H9 (cell line): ENCODE results near the gene SDHA. TPM values are rescaled to one million over a fixed set of nuclear protein-coding genes. Genes with fewer than 3 reads are reported as not detected.

Experiments used
- DNase-seq: peaks from one replicate; pipeline ENCODE4 v3.0.0-alpha.2; 2017
- H2AFZ ChIP-seq: one replicate; pipeline ENCODE4 v1.6.1; 2013; ENCODE audit warnings: mild to moderate bottlenecking, low read length, control low read depth, moderate library complexity
- H2AK5ac ChIP-seq: 2 replicates; pipeline ENCODE4 v1.6.1; 2013; ENCODE audit warnings: low read length, control low read depth, mixed read lengths; ENCODE audit not compliant: insufficient read length
- H2BK120ac ChIP-seq: one replicate; pipeline ENCODE4 v1.6.1; 2013; ENCODE audit warnings: low read depth, mild to moderate bottlenecking, low read length, control low read depth, inconsistent platforms; ENCODE audit not compliant: poor library complexity, severe bottlenecking
- H2BK12ac ChIP-seq: 2 replicates; pipeline ENCODE4 v1.6.1; 2013; ENCODE audit warnings: low read length, control low read depth, mixed read lengths, low read depth; ENCODE audit not compliant: insufficient read length
- H2BK15ac ChIP-seq: 2 replicates; pipeline ENCODE4 v1.6.1; 2013; ENCODE audit warnings: low read depth, low read length, control low read depth
- H2BK20ac ChIP-seq: one replicate; pipeline ENCODE4 v1.6.1; 2013; ENCODE audit warnings: low read depth, mild to moderate bottlenecking, low read length, control low read depth, inconsistent platforms; ENCODE audit not compliant: poor library complexity, severe bottlenecking
- H2BK5ac ChIP-seq: 2 replicates; pipeline ENCODE4 v1.6.1; 2013; ENCODE audit warnings: low read length, control low read depth, mixed read lengths; ENCODE audit not compliant: insufficient read length
- H3K14ac ChIP-seq: 2 replicates; pipeline ENCODE4 v1.6.1; 2013; ENCODE audit warnings: low read length, control low read depth; ENCODE audit not compliant: insufficient read depth
- H3K18ac ChIP-seq: 2 replicates; pipeline ENCODE4 v1.6.1; 2013; ENCODE audit warnings: low read depth, mild to moderate bottlenecking, mixed read lengths, low read length, control low read depth; ENCODE audit not compliant: insufficient read length
- H3K23ac ChIP-seq: 2 replicates; pipeline ENCODE4 v1.6.1; 2013; ENCODE audit warnings: low read length, control low read depth, mixed read lengths, low read depth; ENCODE audit not compliant: insufficient read length
- H3K23me2 ChIP-seq: 2 replicates; pipeline ENCODE4 v1.6.1; 2013; ENCODE audit warnings: low read depth, mild to moderate bottlenecking, mixed read lengths, low read length, control low read depth; ENCODE audit not compliant: insufficient read length, poor library complexity, severe bottlenecking
- H3K27ac ChIP-seq: 2 replicates; pipeline ENCODE4 v1.5.1; 2013; ENCODE audit warnings: low read length, control low read depth, mixed read lengths, low read depth; ENCODE audit not compliant: insufficient read length
- H3K27me3 ChIP-seq: 2 replicates; pipeline ENCODE4 v1.6.1; 2013; ENCODE audit warnings: low read length, control low read depth, inconsistent platforms; ENCODE audit not compliant: insufficient read depth
- H3K4ac ChIP-seq: 2 replicates; pipeline ENCODE4 v1.6.1; 2013; ENCODE audit warnings: low read depth, mild to moderate bottlenecking, control low read depth, inconsistent platforms, low read length, moderate library complexity
- H3K4me1 ChIP-seq: 2 replicates; pipeline ENCODE4 v1.6.1; 2013; ENCODE audit warnings: low read length, control low read depth, inconsistent platforms; ENCODE audit not compliant: insufficient read depth
- H3K4me2 ChIP-seq: 2 replicates; pipeline ENCODE4 v1.6.1; 2013; ENCODE audit warnings: low read length, control low read depth, mixed read lengths; ENCODE audit not compliant: insufficient read length, insufficient read depth
- H3K56ac ChIP-seq: 2 replicates; pipeline ENCODE4 v1.6.1; 2013; ENCODE audit warnings: low read depth, mild to moderate bottlenecking, mixed read lengths, low read length, control low read depth; ENCODE audit not compliant: insufficient read length
- H3K79me1 ChIP-seq: 2 replicates; pipeline ENCODE4 v1.6.1; 2013; ENCODE audit warnings: low read depth, mild to moderate bottlenecking, moderate library complexity, low read length, control low read depth, inconsistent platforms; ENCODE audit not compliant: insufficient read depth, poor library complexity, severe bottlenecking
- H3K79me2 ChIP-seq: 2 replicates; pipeline ENCODE4 v1.6.1; 2013; ENCODE audit warnings: low read length, control low read depth, inconsistent platforms; ENCODE audit not compliant: insufficient read depth
- H3K9ac ChIP-seq: 2 replicates; pipeline ENCODE4 v1.6.1; 2013; ENCODE audit warnings: low read length, control low read depth, mixed read lengths; ENCODE audit not compliant: insufficient read length; ENCODE audit errors: extremely low read depth
- H3K9me3 ChIP-seq: one replicate; pipeline ENCODE4 v1.6.1; 2013; ENCODE audit warnings: low read depth, low read length, inconsistent platforms; ENCODE audit not compliant: control insufficient read depth
- H3T11ph ChIP-seq: one replicate; pipeline ENCODE4 v1.6.1; 2013; ENCODE audit warnings: mild to moderate bottlenecking, low read length, control low read depth, inconsistent platforms
- H4K20me1 ChIP-seq: one replicate; pipeline ENCODE4 v1.6.1; 2013; ENCODE audit not compliant: control insufficient read depth, insufficient read length, insufficient read depth
- H4K5ac ChIP-seq: 2 replicates; pipeline ENCODE4 v1.6.1; 2013; ENCODE audit warnings: low read depth, mild to moderate bottlenecking, mixed read lengths, low read length, control low read depth; ENCODE audit not compliant: insufficient read length
- H4K8ac ChIP-seq: replicated peaks from 2 replicates; pipeline ENCODE4 v1.6.1; 2013; ENCODE audit warnings: low read length, control low read depth, mixed read lengths, low read depth; ENCODE audit not compliant: insufficient read length
- H4K91ac ChIP-seq: 2 replicates; pipeline ENCODE4 v1.6.1; 2013; ENCODE audit warnings: low read depth, mild to moderate bottlenecking, moderate library complexity, mixed read lengths, low read length, control low read depth; ENCODE audit not compliant: insufficient read length
- H3K27ac Mint-ChIP-seq, 3 experiments: 2 replicates in 2 of 3; 3 replicates in 1 of 3; pipeline ENCODE4 v1.8.0; 2020 to 2021; ENCODE audit warnings: mixed read lengths in 3 of 3, mild to moderate bottlenecking in 1 of 3, moderate library complexity in 1 of 3
- H3K27me3 Mint-ChIP-seq: 2 replicates; pipeline ENCODE4 v1.8.0; 2021; ENCODE audit warnings: low read depth, mild to moderate bottlenecking, moderate library complexity, mixed read lengths
- H3K36me3 Mint-ChIP-seq, 3 experiments: 2 replicates in 2 of 3; 3 replicates in 1 of 3; pipeline ENCODE4 v1.8.0; 2020 to 2021; ENCODE audit warnings: low read depth in 3 of 3, mixed read lengths in 3 of 3; ENCODE audit not compliant: insufficient read depth in 1 of 3
- H3K4me1 Mint-ChIP-seq, 2 experiments: 2 replicates each; pipeline ENCODE4 v1.8.0; 2020; ENCODE audit warnings: mixed read lengths in 2 of 2
- H3K4me3 Mint-ChIP-seq, 2 experiments: 2 replicates in 1 of 2; 3 replicates in 1 of 2; pipeline ENCODE4 v1.8.0; 2020 to 2021; ENCODE audit warnings: mild to moderate bottlenecking in 2 of 2, mixed read lengths in 2 of 2, moderate library complexity in 1 of 2
- H3K9me3 Mint-ChIP-seq, 2 experiments: 2 replicates in 1 of 2; 3 replicates in 1 of 2; pipeline ENCODE4 v1.8.0; 2020; ENCODE audit warnings: mild to moderate bottlenecking in 2 of 2, mixed read lengths in 2 of 2, moderate library complexity in 1 of 2
- CTCF ChIP-seq: fragments of 200-600 bp; sonication (generic); conservative IDR thresholded peaks from 3 replicates; pipeline ENCODE4 v1.8.0; 2021; ENCODE audit warnings: antibody characterized with exemption, mild to moderate bottlenecking
- WGBS: extraction: QIAGEN DNeasy Blood & Tissue Kit; methylation state at CpG from one replicate; pipeline ENCODE4 v1.1.7; 2013; ENCODE audit warnings: missing lambda C conversion rate, low lambda C conversion rate, mixed read lengths; ENCODE audit not compliant: insufficient read length; ENCODE audit errors: extremely low coverage; 5-methylcytosine and 5-hydroxymethylcytosine counted together
- total RNA-seq: library from RNA; stranded (reverse); gene quantifications from 2 replicates; pipeline ENCODE4 v1.2.1, GENCODE V29; 2021

SDHA gene
- total RNA-seq, 1 experiment from 2014 or later: 84.8 TPM

- Histone ChIP-seq H2AFZ (no peak overlapping the region), H3K9ac (no peak overlapping the region), H4K5ac (no peak overlapping the region), H4K91ac (no peak overlapping the region), H4K8ac (no peak overlapping the region), H3K23ac (no peak overlapping the region), H4K20me1 (no peaks in the 10 kb centered on the region), H2BK5ac (no peak overlapping the region), H3K56ac (no peak overlapping the region), H3K18ac (no peak overlapping the region), H3K9me3 (no peaks in the 10 kb centered on the region), H2AK5ac (no peak overlapping the region), H3K4ac (no peak overlapping the region), H3K79me2 (no peaks in the 10 kb centered on the region), H2BK12ac (no peak overlapping the region), H2BK15ac (no peak overlapping the region), H3K14ac (no peak overlapping the region), H3T11ph (no peak overlapping the region), H3K23me2 (no peaks in the 10 kb centered on the region), H2BK120ac (no peak overlapping the region), H3K4me2 (no peak overlapping the region), H3K27me3 (no peaks in the 10 kb centered on the region), H3K27ac (no peak overlapping the region), H3K79me1 (no peaks in the 10 kb centered on the region), H2BK20ac (no peak overlapping the region), H3K4me1 (0 out of 2 replicates have a peak, but pooled peaks cover 3% of the 10 kb centered on the region)
- DNase-seq: no peak
- peaks cover 9 to 13% of the 10 kb centered on the region in 2 experiments for H3K4me1 Mint-ChIP-seq
- TF ChIP-seq CTCF: no peak
- H3K27ac Mint-ChIP-seq: no peak overlapping the region
- H3K9me3 Mint-ChIP-seq: no peaks in the 10 kb centered on the region
- peaks cover 9% of the 10 kb centered on the region for H3K27me3 Mint-ChIP-seq
- no peaks in the 10 kb centered on the region for H3K36me3 Mint-ChIP-seq
- no peak overlapping the region for H3K4me3 Mint-ChIP-seq
- no CpG with 5 or more reads among the region's 9 CpGs for WGBS
Measured at GRCh38 chr5:192691-192969, 25.5 kb upstream of the SDHA start.
